Cardiac fibroblast (primary cell): ENCODE results near the gene FDX1.

ENCODE experiments used
- DNase-seq, 2 donors: peaks; one replicate each; pipeline versions ENCODE4 v3.0.0 to v3.0.0-alpha.2; 2010; ENCODE audit warnings: low read depth in 2 of 2
- H3K4me3 ChIP-seq, 2 donors: replicated peaks in 1 of 2; 1 replicate in 1 of 2; 2 replicates in 1 of 2; pipeline ENCODE4 v1.5.1; 2011; ENCODE audit warnings: low read depth in 2 of 2, low read length in 2 of 2, mild to moderate bottlenecking in 2 of 2, moderate library complexity in 1 of 2
- TF ChIP-seq, protein P1 (sequence below): IDR thresholded peaks from one replicate; pipeline ENCODE4 v1.5.1; 2011; ENCODE audit warnings: low read depth, mild to moderate bottlenecking, low read length, inconsistent platforms

FDX1 gene

DNA sequence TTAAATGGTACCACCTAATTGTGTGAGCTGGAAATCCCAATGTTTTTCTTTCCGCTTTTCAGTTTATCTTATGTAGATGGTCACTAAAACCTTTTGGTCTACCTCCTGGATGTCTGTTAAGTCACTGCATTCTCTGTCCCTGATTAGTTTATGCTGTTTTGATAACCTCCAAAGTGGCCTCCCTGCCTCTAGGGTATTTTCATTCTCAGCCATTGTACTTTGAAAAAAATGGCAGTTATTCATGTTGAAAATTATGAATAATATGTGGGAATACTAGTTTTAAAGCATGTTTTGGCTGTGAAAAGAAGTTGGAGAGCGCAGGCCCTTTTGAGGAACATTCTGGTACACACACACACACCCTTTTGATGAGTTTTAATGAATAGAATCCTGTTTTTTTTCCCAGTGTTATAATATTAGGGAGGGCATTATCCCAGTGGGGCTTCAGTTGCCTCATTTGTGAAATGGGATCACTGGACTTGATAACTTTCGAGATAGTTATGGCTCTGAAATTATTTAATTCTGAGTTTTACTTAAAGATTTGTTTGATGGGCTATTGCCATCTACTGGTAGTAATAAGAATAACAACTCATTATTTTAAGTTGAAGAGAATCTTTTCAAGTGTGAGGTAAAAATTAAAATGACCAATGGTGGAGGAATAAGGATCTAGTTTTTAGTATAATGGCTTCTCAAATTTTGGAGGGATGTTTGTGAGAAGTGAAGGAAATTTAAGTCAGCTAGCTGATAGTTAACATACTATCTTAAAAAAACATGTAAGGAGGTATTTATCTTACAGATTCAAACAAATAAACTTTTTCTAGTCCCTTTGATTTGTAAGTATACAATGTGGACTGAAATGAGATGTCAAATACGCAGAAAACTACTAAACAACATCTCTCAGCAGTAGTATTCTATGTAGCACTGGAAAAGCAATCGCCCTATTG is 3.9 kb downstream of the FDX1 start:
- TF ChIP-seq, protein P1, sequence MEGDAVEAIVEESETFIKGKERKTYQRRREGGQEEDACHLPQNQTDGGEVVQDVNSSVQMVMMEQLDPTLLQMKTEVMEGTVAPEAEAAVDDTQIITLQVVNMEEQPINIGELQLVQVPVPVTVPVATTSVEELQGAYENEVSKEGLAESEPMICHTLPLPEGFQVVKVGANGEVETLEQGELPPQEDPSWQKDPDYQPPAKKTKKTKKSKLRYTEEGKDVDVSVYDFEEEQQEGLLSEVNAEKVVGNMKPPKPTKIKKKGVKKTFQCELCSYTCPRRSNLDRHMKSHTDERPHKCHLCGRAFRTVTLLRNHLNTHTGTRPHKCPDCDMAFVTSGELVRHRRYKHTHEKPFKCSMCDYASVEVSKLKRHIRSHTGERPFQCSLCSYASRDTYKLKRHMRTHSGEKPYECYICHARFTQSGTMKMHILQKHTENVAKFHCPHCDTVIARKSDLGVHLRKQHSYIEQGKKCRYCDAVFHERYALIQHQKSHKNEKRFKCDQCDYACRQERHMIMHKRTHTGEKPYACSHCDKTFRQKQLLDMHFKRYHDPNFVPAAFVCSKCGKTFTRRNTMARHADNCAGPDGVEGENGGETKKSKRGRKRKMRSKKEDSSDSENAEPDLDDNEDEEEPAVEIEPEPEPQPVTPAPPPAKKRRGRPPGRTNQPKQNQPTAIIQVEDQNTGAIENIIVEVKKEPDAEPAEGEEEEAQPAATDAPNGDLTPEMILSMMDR = peak; percentile 39
- H3K4me3 ChIP-seq = no peak overlapping the region
- peak; percentile 53 to 57 for DNase-seq

DNA sequence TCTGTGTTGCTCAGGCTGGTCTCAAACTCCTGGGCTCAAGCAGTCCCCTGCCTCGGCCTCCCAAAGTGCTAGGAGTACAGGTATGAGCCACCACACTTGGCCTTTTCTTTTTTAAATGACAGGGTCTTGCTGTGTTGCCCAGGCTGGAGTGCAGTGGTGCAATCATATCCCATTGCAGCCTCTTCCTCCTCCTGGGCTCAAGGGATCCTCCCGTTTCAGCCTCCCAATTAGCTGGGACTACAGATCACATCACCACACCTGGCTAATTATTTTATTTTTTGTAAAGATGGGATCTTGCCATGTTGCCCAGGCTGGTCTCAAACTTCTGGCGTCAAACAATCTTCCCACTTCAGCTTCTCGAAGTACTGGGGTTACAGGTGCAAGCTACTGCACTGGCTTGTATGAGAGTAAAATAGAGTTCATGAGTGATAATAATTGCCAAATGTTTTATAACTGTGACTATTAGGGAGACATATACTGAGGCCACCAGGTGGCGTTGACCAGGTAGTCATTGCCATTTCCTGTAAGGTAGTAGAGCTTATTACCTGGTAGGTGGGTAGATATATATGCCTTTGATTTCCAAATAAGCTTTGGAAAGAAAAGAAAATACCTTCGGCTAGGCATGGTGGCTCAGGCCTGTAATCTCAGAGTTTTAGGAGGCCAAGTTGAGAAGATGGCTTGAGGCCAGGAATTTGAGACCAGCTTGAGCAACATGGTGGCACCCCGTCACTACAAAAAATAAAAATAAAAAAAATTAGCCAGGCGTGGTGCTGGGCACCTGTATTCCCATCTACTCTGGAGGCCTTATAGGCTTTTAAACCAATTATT is 5.4 kb downstream of the FDX1 start:
- TF ChIP-seq, protein P1 = no peak
- DNase-seq = peak; percentile 13 to 18
- H3K4me3 ChIP-seq = no peak overlapping the region

DNA sequence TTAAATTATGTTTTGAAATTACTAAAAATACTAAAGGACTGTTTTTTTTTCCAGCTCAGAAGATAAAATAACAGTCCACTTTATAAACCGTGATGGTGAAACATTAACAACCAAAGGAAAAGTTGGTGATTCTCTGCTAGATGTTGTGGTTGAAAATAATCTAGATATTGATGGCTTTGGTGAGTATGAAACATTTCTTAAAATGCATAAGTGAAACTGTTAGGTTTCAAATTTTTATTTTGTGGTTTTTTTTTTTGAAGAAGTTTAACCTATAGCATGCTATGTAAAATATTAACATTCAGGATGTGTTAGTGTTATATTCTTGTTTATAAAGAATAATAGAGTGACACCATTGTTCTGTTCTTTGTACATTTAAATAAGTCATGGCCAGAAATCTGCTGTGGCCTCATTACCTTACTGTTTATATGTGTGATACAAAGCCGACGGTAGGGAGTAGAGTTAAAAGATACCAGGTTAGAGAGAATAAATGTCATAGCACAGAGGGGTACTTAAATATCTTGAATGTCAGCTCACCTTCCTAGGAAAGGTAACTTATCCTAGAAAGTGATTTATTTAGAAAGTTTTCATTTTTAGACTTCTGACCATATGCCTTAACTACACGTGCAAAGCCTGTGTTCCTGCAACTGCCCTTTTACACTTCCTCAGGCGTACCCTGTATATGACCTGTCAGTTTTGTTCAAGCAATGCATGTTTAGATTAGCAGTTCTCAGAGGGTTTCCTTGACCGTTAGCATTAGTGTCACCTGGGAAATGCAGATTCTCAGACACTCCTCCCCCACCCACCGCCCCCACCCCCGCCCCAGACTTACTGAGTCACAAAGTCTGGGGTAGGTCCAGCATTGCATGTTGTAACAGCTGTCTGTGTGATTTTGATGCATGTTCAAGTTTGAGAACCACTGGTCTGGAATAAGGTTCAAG is 6.3 kb downstream of the FDX1 start:
- DNase-seq = peak; percentile 48 to 57
- no peak overlapping the region for H3K4me3 ChIP-seq
- TF ChIP-seq, protein P1 = no peak

DNA sequence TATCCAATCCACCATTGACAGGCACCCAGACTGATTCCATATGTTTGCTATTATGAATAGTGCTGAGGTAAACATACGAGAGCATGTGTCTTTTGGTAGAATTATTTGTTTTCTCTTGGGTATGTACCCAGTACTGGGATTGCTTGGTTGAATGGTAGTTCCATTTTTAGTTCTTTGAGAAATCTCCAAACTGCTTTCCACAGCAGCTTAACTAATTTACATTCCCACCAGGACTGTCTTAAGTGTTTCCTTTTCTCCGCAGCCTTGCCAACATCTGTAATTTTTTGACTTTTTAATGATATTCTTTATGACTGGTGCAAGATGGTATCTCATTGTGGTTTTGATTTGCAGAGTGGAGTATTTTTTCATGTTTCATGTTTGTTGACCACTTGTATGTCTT is 8.3 kb downstream of the FDX1 start:
- TF ChIP-seq, protein P1 = no peak

DNA sequence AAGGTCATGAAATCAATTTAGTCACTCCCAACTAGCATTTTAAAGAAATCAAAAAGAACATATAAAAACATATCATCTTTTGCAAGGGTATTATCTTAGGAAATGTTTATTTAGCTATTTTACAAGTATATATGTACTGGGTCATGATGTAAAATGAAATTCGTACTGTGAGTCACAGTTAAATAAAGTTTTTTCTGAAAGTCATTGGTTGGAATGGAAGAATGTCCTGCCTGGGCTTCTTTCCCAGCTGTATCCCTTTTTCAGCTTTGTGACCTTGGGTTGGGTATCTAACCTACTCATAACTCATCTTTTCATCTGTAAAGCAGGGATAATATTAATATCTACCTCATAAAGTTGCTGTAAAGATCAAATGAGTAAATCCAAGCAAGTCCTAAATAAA is 15.7 kb downstream of the FDX1 start:
- peak in 1 of 2 donors; percentile 17 for DNase-seq
- TF ChIP-seq, protein P1 = no peak
- no peak overlapping the region for H3K4me3 ChIP-seq

More for the DNA sequence above, 8.3 kb downstream of the FDX1 start:
- no peak for DNase-seq
- H3K4me3 ChIP-seq = no peak overlapping the region

DNA sequence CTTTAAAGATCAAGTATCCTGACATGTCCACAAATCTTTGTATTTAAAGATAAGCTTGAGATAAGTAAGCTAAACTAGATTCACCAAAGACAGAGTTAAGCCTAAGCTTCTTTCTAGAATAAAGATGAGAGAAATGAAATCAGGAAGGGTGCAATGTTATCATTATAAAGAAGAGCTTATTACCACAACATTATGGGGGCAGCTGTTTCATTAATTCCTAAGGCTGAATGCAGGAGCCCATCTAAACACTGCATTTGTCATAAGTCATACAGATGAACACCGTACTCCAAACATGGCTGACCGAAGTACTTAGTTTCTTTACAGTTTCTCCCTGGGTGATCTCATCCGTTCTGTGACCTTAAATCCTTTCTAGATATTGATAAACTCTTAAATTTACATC is 16.3 kb downstream of the FDX1 start:
- TF ChIP-seq, protein P1 = no peak
- DNase-seq = no peak
- H3K4me3 ChIP-seq = no peak overlapping the region
